ENCODE results near the gene UBAP1.
"Not testable (repeated sequence)": the region's sequence is repeated elsewhere in the genome, so short reads cannot be mapped to it uniquely, and the experiment has no call there.

The UBAP1 gene

GRCh38 chr9:34224349-34224748, 45.5 kb downstream of the UBAP1 start:
- no peak for DNase-seq (ENCODE audit: low read depth in 2 of 2)

- DNase-seq (ENCODE audit: low read depth in 2 of 2): not testable (repeated sequence)
Observed at GRCh38 chr9:34226144-34226760, 47.4 kb downstream of the UBAP1 start.

GRCh38 chr9:34227445-34227844, 48.6 kb downstream of the UBAP1 start:
- DNase-seq (ENCODE audit: low read depth in 2 of 2): no peak

GRCh38 chr9:34230556-34230955, 51.7 kb downstream of the UBAP1 start:
- no peak for DNase-seq (ENCODE audit: low read depth in 2 of 2)

GRCh38 chr9:34232201-34232600, 53.4 kb downstream of the UBAP1 start:
- no peak for DNase-seq (ENCODE audit: low read depth in 2 of 2)

GRCh38 chr9:34233672-34234071, 54.8 kb downstream of the UBAP1 start:
- DNase-seq (ENCODE audit: low read depth in 2 of 2): no peak

- DNase-seq (ENCODE audit: low read depth in 2 of 2): no peak
Observed at GRCh38 chr9:34237836-34238235, 59.0 kb downstream of the UBAP1 start.

- no peak for DNase-seq (ENCODE audit: low read depth in 2 of 2)
Observed at GRCh38 chr9:34240006-34240405, 61.2 kb downstream of the UBAP1 start.

GRCh38 chr9:34242830-34243229, 64.0 kb downstream of the UBAP1 start:
- DNase-seq (ENCODE audit: low read depth in 2 of 2): no peak

GRCh38 chr9:34245212-34245611, 66.4 kb downstream of the UBAP1 start:
- DNase-seq (ENCODE audit: low read depth in 2 of 2): not testable (repeated sequence)

- DNase-seq (ENCODE audit: low read depth in 2 of 2): no peak
Observed at GRCh38 chr9:34246453-34246852, 67.6 kb downstream of the UBAP1 start.

GRCh38 chr9:34247782-34248181, 68.9 kb downstream of the UBAP1 start:
- not testable (repeated sequence) for DNase-seq (ENCODE audit: low read depth in 2 of 2)

- DNase-seq (ENCODE audit: low read depth in 2 of 2): no peak
Observed at GRCh38 chr9:34249274-34249673, 70.4 kb downstream of the UBAP1 start.

- DNase-seq (ENCODE audit: low read depth in 2 of 2): no peak
Observed at GRCh38 chr9:34250721-34251120, 71.9 kb downstream of the UBAP1 start.

- no peak for DNase-seq (ENCODE audit: low read depth in 2 of 2)
Observed at GRCh38 chr9:34252016-34252415, 73.2 kb downstream of the UBAP1 start.

GRCh38 chr9:34252670-34253459, 74.0 kb downstream of the UBAP1 start:
- DNase-seq (ENCODE audit: low read depth in 2 of 2): peak; percentile 9 to 24

GRCh38 chr9:34253460-34253837, 74.6 kb downstream of the UBAP1 start:
- no peak for DNase-seq (ENCODE audit: low read depth in 2 of 2)

GRCh38 chr9:34254141-34254913, 75.5 kb downstream of the UBAP1 start:
- DNase-seq (ENCODE audit: low read depth in 2 of 2): no peak

- no peak for DNase-seq (ENCODE audit: low read depth in 2 of 2)
Observed at GRCh38 chr9:34254966-34255825, 76.4 kb downstream of the UBAP1 start.

- no peak for DNase-seq (ENCODE audit: low read depth in 2 of 2)
Observed at GRCh38 chr9:34256104-34256503, 77.3 kb downstream of the UBAP1 start.

GRCh38 chr9:34256987-34257585, 78.2 kb downstream of the UBAP1 start:
- no peak for DNase-seq (ENCODE audit: low read depth in 2 of 2)

Data from stimulated activated CD4-positive, alpha-beta T cell treated with anti-CD3 and anti-CD28 coated beads, Interleukin-1b, Interleukin-23, amount 100 ng/mL, for 1 hour (primary cell).